ENCODE measurements around the gene SLC6A6.

SLC6A6 gene

DNA sequence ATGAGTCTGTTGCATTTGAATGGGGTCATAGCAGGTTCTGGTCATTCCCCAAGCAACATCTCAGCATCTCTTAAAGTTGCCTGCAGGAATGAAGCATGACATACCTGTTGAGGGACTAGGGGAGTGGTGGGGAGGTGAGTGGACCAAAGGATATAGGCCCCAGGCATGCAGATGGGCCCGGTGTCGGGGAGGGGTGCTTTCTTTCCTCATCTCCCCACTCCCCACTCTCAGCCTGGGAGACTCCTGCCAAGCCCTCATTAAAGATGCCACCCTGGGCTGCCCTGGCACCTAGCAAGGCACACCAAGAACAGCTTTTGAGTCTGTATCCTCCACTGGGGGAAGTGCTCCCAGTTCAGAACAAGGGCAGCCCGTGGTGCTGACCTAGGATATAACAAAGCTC, 83.6 kb downstream of the SLC6A6 start:
- DNase-seq (ENCODE audit: low read depth) = no peak
- no peak overlapping the region for H3K4me3 ChIP-seq (ENCODE audit: low read depth, low read length)
- in situ Hi-C loops (cut with HindIII; ENCODE audit: low sequenced_read_pairs) = no loop called here
- TF ChIP-seq, protein P1, sequence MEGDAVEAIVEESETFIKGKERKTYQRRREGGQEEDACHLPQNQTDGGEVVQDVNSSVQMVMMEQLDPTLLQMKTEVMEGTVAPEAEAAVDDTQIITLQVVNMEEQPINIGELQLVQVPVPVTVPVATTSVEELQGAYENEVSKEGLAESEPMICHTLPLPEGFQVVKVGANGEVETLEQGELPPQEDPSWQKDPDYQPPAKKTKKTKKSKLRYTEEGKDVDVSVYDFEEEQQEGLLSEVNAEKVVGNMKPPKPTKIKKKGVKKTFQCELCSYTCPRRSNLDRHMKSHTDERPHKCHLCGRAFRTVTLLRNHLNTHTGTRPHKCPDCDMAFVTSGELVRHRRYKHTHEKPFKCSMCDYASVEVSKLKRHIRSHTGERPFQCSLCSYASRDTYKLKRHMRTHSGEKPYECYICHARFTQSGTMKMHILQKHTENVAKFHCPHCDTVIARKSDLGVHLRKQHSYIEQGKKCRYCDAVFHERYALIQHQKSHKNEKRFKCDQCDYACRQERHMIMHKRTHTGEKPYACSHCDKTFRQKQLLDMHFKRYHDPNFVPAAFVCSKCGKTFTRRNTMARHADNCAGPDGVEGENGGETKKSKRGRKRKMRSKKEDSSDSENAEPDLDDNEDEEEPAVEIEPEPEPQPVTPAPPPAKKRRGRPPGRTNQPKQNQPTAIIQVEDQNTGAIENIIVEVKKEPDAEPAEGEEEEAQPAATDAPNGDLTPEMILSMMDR (IDR thresholded peaks at IDR 0.05; ENCODE audit: low read depth, low read length, missing control alignments) = no peak

DNA sequence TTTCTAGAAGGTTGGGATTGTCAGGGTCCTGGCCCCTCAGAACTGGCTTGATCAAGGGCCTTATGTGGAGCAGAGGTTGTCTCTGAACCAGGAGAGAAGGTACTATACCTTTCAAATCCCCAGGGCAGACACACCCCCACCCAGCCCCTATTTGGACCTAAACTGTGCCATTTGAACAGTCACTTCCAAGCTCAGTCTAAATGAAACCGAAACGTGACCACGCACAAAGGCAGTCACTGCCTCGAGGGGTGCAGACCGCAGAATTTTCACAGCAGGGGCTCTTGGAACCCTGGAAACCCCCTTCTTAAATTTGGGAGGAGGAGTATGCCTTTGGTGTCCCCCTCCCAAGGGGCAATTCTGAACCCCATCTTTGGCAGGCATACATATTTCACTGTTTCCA, 84.1 kb downstream of the SLC6A6 start:
- DNase-seq (ENCODE audit: low read depth) = no peak
- H3K4me3 ChIP-seq (ENCODE audit: low read depth, low read length) = no peak overlapping the region
- in situ Hi-C loops (cut with HindIII; ENCODE audit: low sequenced_read_pairs) = no loop called here
- TF ChIP-seq, protein P1 (IDR thresholded peaks at IDR 0.05; ENCODE audit: low read depth, low read length, missing control alignments) = no peak

DNA sequence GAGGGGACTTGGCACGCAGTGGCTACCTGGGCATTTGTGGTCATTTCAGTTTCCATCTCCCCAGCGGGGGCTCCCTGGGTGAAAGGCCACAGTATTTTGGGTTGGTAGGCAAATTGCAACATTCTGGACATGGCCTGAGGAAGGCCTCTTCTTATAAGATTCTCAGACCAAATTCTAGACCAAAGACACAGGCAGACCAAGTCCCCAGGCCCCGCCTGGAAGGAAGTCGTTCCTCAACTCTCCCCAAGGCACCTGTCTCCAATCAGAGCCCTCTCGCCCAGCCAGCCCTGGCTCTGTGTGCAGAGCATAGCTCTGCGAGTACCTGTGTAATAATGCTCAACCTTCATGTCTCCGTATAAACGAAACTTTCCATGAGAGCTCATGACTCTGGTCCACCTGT, 84.7 kb downstream of the SLC6A6 start:
- in situ Hi-C loops (cut with HindIII; ENCODE audit: low sequenced_read_pairs) = no loop called here
- no peak for DNase-seq (ENCODE audit: low read depth)
- TF ChIP-seq, protein P1 (IDR thresholded peaks at IDR 0.05; ENCODE audit: low read depth, low read length, missing control alignments) = no peak
- no peak overlapping the region for H3K4me3 ChIP-seq (ENCODE audit: low read depth, low read length)

DNA sequence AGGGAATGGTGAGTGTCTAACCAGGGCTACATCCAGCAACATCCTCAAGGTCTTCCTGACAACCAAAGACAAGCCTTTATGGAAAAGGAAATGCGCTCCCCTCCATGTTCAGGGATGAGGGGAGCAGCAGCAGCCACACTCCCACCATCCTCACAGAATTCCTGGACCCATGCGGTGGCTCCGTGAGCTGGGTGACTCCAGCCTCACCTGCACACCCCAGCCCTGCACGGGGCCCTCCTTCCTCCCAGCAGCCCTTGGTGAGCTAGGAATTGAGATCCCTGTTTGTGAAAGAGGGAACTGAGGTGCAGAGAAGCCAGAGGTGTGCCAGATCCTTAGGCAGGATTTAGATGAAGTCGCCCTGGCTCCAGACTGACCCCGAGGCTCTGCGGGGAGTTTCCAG, 85.4 kb downstream of the SLC6A6 start:
- in situ Hi-C loops (cut with HindIII; ENCODE audit: low sequenced_read_pairs) = no loop called here
- H3K4me3 ChIP-seq (ENCODE audit: low read depth, low read length) = no peak overlapping the region
- TF ChIP-seq, protein P1 (IDR thresholded peaks at IDR 0.05; ENCODE audit: low read depth, low read length, missing control alignments) = no peak
- DNase-seq (ENCODE audit: low read depth) = no peak

DNA sequence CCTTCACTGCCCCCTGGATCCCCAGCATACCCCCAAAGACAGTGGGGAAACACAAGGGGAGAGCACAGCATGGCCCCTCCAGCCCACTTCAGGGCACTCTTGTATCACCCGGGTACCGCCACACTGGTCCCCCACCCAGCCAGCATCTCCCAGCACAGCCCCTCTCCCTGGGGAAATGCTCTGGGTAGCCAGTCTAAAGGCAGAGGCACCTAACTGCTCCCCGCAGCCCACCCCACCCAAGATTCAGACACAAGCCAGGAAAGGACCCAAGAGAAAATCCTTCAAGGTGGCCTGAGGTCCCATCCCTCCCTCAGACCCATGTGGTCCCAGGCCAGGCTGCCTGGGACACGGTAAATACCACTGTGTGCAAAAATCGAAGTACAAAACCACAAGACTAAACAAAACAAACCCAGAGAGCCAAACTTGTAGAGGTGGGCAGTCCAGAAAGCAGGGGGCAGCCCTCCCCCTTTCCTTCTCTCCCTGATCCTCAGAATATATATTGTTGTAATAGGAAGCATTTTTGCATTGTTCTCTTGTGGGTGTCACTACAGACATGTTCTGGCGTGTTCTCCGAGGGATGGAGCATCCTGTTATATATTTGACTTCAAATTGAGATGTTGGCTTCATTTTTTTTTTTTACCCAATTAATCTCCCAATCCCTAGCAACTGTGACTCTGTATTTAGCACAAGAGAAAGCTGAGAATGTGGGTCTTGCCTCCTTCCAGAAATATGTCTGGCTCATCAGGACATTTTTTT, 86.1 kb downstream of the SLC6A6 start:
- in situ Hi-C loops (cut with HindIII; ENCODE audit: low sequenced_read_pairs) = no loop called here
- DNase-seq (ENCODE audit: low read depth) = no peak
- TF ChIP-seq, protein P1 (IDR thresholded peaks at IDR 0.05; ENCODE audit: low read depth, low read length, missing control alignments) = no peak
- H3K4me3 ChIP-seq (ENCODE audit: low read depth, low read length) = no peak overlapping the region

DNA sequence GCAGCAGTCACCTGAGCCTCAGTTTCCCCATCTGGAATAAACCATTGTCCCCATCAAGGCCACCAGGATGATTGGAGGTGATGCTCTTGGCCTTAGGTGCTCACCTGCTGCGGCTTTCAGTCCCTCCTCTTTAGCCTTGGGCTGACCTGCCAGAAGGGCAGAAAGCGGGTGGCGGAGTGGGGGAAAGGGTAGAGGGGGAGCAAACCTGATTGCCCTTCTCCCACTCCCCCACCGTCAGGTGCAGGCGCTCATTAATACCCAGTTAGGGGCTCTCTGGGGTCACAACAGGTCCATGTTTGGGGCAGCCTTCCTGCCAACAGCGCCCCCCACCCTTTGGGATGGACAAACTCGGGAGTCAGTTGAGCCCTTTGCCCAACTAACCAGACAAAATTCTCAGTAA, 87.2 kb downstream of the SLC6A6 start:
- DNase-seq (ENCODE audit: low read depth) = no peak
- TF ChIP-seq, protein P1 (IDR thresholded peaks at IDR 0.05; ENCODE audit: low read depth, low read length, missing control alignments) = no peak
- in situ Hi-C loops (cut with HindIII; ENCODE audit: low sequenced_read_pairs) = no loop called here
- H3K4me3 ChIP-seq (ENCODE audit: low read depth, low read length) = no peak overlapping the region

Measured in astrocyte of the cerebellum (primary cell).